ENCODE measurements around the gene CMC1. TPM values are rescaled to one million over a fixed set of nuclear protein-coding genes. Genes with fewer than 3 reads are reported as not detected.
"Not testable (repeated sequence)": the region's sequence is repeated elsewhere in the genome, so short reads cannot be mapped to it uniquely, and the experiment has no call there.

Gene CMC1
- total RNA-seq, 1 donor from 2014 or later, result 16.9 TPM

- DNase-seq (ENCODE audit: low spot score), result no peak
Measured at GRCh38 chr3:28244491-28244890, 3.1 kb downstream of the CMC1 start.

GRCh38 chr3:28247286-28247685, 5.9 kb downstream of the CMC1 start:
- no peak for DNase-seq (ENCODE audit: low spot score)

- DNase-seq (ENCODE audit: low spot score), result no peak
Measured at GRCh38 chr3:28250999-28251398, 9.6 kb downstream of the CMC1 start.

GRCh38 chr3:28252001-28252431, 10.6 kb downstream of the CMC1 start:
- no peak for DNase-seq (ENCODE audit: low spot score)

GRCh38 chr3:28253040-28253715, 11.8 kb downstream of the CMC1 start:
- DNase-seq (ENCODE audit: low spot score), result no peak

GRCh38 chr3:28262001-28262400, 20.6 kb downstream of the CMC1 start:
- no peak for DNase-seq (ENCODE audit: low spot score)

GRCh38 chr3:28265641-28266040, 24.2 kb downstream of the CMC1 start:
- no peak for DNase-seq (ENCODE audit: low spot score)

- DNase-seq (ENCODE audit: low spot score), result no peak
Measured at GRCh38 chr3:28267984-28268849, 26.8 kb downstream of the CMC1 start.

GRCh38 chr3:28268989-28269388, 27.6 kb downstream of the CMC1 start:
- DNase-seq (ENCODE audit: low spot score), result no peak

- DNase-seq (ENCODE audit: low spot score), result not testable (repeated sequence)
Measured at GRCh38 chr3:28269884-28270283, 28.5 kb downstream of the CMC1 start.

- no peak for DNase-seq (ENCODE audit: low spot score)
Measured at GRCh38 chr3:28273837-28274236, 32.4 kb downstream of the CMC1 start.

- DNase-seq (ENCODE audit: low spot score), result no peak
Measured at GRCh38 chr3:28278918-28279317, 37.5 kb downstream of the CMC1 start.

GRCh38 chr3:28279770-28280169, 38.4 kb downstream of the CMC1 start:
- DNase-seq (ENCODE audit: low spot score), result no peak

- no peak for DNase-seq (ENCODE audit: low spot score)
Measured at GRCh38 chr3:28280781-28281180, 39.4 kb downstream of the CMC1 start.

GRCh38 chr3:28286595-28286994, 45.2 kb downstream of the CMC1 start:
- no peak for DNase-seq (ENCODE audit: low spot score)

GRCh38 chr3:28287046-28287445, 45.6 kb downstream of the CMC1 start:
- DNase-seq (ENCODE audit: low spot score), result no peak

GRCh38 chr3:28290863-28291300, 49.5 kb downstream of the CMC1 start:
- DNase-seq (ENCODE audit: low spot score), result no peak

GRCh38 chr3:28291577-28291976, 50.2 kb downstream of the CMC1 start:
- no peak for DNase-seq (ENCODE audit: low spot score)

GRCh38 chr3:28292622-28293021, 51.2 kb downstream of the CMC1 start:
- DNase-seq (ENCODE audit: low spot score), result no peak

- no peak for DNase-seq (ENCODE audit: low spot score)
Measured at GRCh38 chr3:28294667-28295413, 53.4 kb downstream of the CMC1 start.

- no peak for DNase-seq (ENCODE audit: low spot score)
Measured at GRCh38 chr3:28295898-28296490, 54.6 kb downstream of the CMC1 start.

- DNase-seq (ENCODE audit: low spot score), result no peak
Measured at GRCh38 chr3:28299705-28300104, 58.3 kb downstream of the CMC1 start.
